NB4 (cell line): Measurements from ENCODE around the gene CSMD2.

Experiments
- MYC ChIP-seq: IDR thresholded peaks from 2 replicates; pipeline ENCODE4 v1.6.1; 2011; ENCODE audit warnings: low read depth, low read length
- POLR2A ChIP-seq: IDR thresholded peaks from 2 replicates; pipeline ENCODE4 v1.6.1; 2011; ENCODE audit warnings: mild to moderate bottlenecking; ENCODE audit not compliant: insufficient read length; ENCODE audit errors: extremely low read depth
- TF ChIP-seq, protein P1 (sequence below): IDR thresholded peaks from one replicate; pipeline ENCODE4 v1.5.1; 2012; ENCODE audit warnings: low read depth, low read length

DNA sequence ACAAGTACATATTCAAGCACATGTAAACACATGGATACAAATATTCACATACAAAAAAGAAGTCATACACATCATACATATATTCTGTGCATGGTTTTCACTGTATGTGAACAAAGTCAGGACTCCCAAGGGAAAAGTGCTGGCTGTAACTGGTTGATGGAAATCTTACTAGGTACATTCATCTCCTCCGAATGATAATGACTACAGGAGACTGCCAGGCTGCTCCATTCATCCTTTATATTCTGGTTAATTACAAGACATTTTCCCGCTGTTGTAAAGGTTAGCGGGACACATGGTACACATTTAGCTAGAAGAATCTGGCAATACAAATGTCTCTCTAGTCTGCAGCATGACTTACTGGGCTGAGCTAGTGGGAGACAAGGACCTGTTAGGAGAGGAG, 327.4 kb downstream of the CSMD2 start:
- TF ChIP-seq, protein P1, sequence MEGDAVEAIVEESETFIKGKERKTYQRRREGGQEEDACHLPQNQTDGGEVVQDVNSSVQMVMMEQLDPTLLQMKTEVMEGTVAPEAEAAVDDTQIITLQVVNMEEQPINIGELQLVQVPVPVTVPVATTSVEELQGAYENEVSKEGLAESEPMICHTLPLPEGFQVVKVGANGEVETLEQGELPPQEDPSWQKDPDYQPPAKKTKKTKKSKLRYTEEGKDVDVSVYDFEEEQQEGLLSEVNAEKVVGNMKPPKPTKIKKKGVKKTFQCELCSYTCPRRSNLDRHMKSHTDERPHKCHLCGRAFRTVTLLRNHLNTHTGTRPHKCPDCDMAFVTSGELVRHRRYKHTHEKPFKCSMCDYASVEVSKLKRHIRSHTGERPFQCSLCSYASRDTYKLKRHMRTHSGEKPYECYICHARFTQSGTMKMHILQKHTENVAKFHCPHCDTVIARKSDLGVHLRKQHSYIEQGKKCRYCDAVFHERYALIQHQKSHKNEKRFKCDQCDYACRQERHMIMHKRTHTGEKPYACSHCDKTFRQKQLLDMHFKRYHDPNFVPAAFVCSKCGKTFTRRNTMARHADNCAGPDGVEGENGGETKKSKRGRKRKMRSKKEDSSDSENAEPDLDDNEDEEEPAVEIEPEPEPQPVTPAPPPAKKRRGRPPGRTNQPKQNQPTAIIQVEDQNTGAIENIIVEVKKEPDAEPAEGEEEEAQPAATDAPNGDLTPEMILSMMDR, result no peak
- no peak for TF ChIP-seq MYC
- no peak for TF ChIP-seq POLR2A
